GM18520 (cell line): ENCODE measurements around the gene ADGRD1.
"Not testable (repeated sequence)": the region's sequence is repeated elsewhere in the genome, so short reads cannot be mapped to it uniquely, and the experiment has no call there.

ENCODE experiments used
- ATAC-seq: cut with Tn5 transposase; IDR thresholded peaks from one replicate; pipeline ENCODE4 v1.9.1; 2021; ENCODE audit not compliant: unreplicated experiment

ADGRD1 gene

GRCh38 chr12:130937063-130937462 is 16.6 kb upstream of the ADGRD1 start:
- ATAC-seq, result no peak

DNA sequence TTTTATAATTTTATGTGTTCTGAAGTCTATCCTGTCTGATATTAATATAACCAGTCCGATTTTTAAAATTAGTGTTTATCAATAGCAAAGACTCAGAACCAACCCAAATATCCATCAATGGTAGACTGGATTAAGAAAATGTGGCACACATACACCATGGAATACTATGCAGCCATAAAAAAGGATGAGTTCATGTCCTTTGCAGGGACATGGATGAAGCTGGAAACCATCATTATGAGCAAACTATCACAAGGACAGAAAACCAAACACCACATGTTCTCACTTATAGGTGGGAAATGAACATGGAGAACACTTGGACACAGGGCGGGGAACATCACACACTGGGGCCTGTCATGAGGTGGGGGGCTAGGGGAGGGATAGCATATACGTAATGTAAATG is 16.2 kb upstream of the ADGRD1 start:
- not testable (repeated sequence) for ATAC-seq

DNA sequence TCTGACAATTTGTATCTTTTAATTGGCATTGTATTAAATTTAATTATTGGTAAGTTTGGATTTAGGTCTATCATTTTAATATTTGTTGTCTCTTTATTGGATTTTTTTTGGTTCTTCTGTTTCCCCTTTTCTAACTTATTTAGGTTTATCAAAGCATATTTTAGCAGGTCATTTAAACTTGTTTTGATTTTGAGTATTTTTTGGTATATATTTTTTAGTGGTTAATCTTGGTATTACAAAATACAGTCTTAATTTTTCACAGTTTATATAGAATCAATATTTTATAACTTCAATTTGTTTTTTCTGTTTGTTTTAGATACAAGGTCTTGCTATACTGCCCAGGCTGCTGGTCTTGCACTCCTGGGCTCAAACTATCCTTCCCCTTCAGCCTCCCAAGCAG is 15.5 kb upstream of the ADGRD1 start:
- no peak for ATAC-seq

GRCh38 chr12:130944878-130945277 is 8.8 kb upstream of the ADGRD1 start:
- no peak for ATAC-seq

DNA sequence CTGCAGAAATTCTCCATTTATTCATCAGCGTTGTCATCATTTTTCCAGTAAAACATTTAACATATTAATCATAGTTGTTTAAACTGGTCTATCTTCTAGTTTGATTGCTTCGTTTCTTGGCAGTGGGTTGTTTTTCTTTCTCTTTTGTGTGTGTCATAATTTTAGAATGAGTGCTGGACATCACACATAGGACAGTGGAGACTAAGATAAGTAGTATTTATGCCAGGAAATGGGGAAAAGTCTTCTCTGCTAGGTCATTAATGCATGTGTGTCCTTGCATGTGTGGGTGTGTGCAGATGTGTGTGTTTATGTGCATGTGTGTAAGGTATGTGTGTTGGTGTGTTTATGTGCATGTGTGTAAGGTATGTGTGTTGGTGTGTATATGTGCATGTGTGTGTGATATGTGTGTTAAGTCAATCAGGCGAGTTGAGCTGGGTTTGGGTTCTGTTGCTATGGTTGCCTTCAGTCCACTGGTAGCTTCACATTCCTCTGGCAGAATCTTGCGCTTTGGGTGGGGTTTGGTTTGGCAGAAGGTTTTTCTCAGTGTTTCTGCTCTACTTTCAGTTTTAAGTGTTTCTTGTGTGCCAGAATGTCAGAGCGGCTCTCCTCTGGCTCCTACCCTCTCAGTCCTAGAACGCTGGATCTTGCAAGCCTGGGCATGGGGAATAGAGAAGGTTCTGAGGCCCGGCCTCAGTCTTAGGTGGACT is 7.8 kb upstream of the ADGRD1 start:
- no peak for ATAC-seq

GRCh38 chr12:130947028-130947613 is 6.6 kb upstream of the ADGRD1 start:
- ATAC-seq, result no peak

DNA sequence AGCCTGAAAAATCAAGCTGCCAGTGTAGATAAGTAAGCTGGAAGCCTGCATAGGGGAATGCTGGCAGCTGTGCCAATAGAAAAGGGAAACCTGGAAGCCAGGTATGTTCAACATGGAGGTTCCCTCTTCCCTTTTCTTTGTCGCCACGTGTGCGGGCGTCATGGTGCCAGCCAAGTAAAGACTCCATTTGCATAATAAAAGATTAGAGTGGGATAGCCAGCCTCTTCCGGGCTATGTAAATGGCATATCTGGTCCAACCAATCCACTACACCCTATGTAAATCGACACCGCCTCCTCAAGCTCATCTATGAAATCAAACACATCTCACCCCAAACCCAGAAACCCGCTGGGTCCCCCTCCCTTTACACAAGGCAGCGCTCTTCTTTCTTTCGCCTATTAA is 5.6 kb upstream of the ADGRD1 start:
- ATAC-seq, result no peak

DNA sequence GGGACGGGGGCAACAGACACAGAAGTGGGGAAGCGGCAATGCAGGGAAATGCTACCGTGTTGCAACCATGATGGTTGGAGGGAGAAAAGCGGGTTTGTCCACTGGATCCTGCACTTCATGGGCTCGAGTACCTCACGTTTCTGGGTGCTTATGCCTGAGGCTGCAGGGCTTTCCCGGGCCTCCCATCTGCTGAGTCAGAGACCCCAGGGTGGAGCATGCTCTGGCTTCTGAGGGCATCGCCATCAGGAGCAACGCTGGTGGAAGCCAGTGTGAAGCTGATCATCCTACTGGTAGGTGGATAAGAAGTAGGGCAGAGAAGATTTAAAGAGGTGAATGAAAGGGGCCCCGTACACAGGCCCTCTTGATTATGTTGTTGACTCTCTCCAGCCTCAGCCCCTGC is 5.0 kb upstream of the ADGRD1 start:
- ATAC-seq, result no peak

GRCh38 chr12:130949806-130950205 is 3.9 kb upstream of the ADGRD1 start:
- no peak for ATAC-seq

DNA sequence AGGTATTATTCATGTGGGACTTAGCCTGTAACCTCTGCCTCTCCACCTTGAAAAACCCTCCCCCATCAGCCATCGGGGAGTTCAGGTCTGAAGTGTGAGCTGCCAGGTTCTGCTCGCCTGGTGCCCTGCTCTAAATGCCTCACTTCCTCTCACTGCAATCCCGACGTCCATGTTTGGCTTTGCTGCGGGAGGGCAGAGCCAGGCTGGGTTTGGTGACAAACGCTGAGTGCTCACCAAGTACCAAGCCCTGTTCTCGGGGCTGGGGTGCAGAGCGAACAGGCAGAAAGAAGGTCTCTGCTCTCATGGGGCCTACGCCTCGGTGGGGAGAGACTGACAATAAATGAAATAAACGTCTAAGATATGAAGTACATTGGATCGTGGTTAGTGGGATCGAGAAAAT is 2.1 kb upstream of the ADGRD1 start:
- ATAC-seq, result no peak

DNA sequence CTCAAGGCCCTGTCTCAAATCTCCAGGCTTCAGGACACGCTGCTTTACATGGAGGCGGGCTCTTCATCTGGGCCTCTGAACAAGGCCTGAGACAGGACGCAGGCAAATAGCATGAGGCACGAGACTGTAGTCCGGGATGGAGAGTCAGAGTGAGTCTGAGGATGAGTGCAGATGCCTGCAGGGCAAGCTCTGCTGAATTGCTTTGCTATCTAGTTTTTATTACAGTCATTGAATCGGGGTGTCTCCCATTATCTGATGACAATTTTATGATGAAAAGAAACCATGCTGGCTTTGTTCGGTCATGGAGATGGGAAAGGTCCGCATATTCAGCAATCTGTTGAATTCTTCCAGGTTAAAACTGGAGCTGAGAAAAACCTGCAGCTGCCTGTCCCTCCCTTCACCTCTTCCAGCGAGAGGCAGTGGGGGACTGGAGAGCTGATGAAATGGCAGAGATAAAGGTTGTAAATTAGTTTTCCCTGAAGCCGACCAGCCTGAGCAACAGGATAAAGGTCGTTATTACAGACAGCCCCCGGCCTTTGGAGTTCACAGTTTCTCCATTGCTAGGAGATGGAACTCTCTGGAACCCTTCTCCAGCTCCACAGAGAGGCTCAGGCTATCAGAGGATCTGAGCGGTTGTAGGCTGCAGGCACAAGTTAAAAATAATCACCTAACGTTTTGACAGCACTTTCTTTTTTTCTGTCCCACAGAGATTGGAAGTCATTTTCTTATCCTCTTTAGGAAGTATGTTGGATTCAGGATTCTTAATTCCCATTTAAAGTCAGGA is 1.3 kb upstream of the ADGRD1 start:
- no peak for ATAC-seq

GRCh38 chr12:130954544-130954831 is 781 bp downstream of the ADGRD1 start:
- no peak for ATAC-seq

DNA sequence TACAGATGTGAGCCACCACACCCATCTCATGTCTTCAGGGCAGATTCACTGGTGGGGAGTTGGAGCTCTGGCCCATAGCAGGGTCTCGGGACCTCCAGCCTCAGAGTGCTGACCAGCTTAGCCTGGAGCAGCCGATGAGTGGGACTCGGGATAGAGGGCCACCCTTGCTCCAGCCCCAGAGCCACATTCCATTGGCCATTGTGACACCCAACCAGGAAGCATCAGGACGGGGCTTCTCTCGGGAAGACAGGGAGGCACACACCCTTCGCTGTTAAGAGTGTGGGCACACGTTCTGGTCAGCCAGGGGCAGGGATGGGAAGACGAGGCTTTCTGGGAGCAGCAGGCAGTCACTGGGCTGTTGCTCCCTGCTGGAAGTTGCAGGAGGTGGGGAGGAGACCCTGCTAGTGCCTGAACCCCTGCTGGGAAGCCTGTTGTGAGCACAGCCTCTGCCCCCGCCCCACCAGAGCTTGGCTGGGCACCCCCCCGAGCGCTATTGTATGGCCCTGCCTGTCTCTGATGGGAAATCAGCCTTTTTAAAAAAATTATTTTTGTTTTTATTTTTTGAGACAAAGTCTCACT is 1.6 kb downstream of the ADGRD1 start:
- ATAC-seq, result no peak

DNA sequence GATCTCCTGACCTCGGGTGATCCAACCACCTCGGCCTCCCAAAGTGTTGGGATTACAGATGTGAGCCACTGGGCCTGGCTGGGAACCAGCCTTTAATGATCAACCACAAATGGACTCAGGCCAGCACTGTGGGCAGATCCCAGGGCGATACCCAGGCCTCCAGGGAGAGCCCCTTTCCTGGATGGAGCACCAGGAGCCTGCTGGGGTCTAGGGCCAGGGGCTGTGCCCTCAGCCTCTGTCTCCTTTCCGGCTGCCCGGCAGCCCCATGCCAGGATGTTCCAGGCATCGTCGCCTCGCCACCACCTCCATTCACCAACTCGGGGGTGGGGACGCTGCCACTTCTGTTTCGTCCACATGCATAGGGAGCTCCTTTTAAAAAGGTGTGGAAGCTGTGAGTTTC is 2.3 kb downstream of the ADGRD1 start:
- no peak for ATAC-seq

- ATAC-seq, result no peak
Measured at GRCh38 chr12:130956456-130957303, 3.0 kb downstream of the ADGRD1 start.

GRCh38 chr12:130957304-130957621 is 3.6 kb downstream of the ADGRD1 start:
- ATAC-seq, result no peak

GRCh38 chr12:130958557-130959140 is 4.9 kb downstream of the ADGRD1 start:
- no peak for ATAC-seq

DNA sequence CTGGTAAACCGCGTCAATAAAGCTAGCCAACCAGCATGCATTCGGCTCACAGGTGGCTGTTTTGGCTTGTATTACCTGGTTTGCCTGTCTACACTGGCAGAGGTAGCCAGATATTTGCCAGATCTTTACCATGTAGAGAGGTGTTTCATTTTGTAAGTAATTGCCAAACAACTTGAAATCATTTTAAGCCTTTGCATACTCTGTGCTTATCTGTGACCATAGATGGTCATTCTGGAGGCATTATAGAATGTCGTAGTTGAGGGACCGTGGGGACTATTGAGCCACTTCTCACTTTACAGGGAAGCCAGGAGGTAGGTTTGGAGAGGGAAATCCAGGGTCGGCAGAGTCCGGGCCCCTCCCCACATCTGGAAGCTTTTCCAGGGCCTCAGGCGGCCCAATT is 5.9 kb downstream of the ADGRD1 start:
- no peak for ATAC-seq

GRCh38 chr12:130960058-130960457 is 6.4 kb downstream of the ADGRD1 start:
- ATAC-seq, result no peak

GRCh38 chr12:130960787-130961186 is 7.1 kb downstream of the ADGRD1 start:
- no peak for ATAC-seq

- ATAC-seq, result no peak
Measured at GRCh38 chr12:130961921-130962451, 8.3 kb downstream of the ADGRD1 start.
